IMR-90 (cell line): Measurements from ENCODE around the gene OR4F6. TPM values are rescaled to one million over a fixed set of nuclear protein-coding genes. Genes with fewer than 3 reads are reported as not detected.

ENCODE experiments used
- ATAC-seq: fragments of 200-7000 bp; cut with Tn5 transposase; 2 replicates; pipeline ENCODE4 v1.9.1; 2020; ENCODE audit warnings: low read depth, mild to moderate bottlenecking, moderate library complexity
- BruUV-seq: library from RNA; stranded (reverse); fragments of 400-500 nt; replicated peaks from 2 replicates; lab custom pipeline; 2021; lab: Mats Ljungman, UMichigan
- CTCF ChIA-PET: fragments of 300-600 bp; formaldehyde crosslinking; extraction: SDS; loops from one replicate; lab custom pipeline; 2021; ENCODE audit warnings: antibody characterized with exemption; lab: Yijun Ruan, JAX
- POLR2A ChIA-PET: fragments of 300-600 bp; sonication (Branson Sonifier 250); formaldehyde crosslinking; loops from one replicate; lab custom pipeline; 2022; ENCODE audit warnings: antibody characterized with exemption; ENCODE audit not compliant: unreplicated experiment; lab: Charles Lee
- DNase-seq: peaks from one replicate; pipeline ENCODE4 v3.0.0; 2013
- H2AFZ ChIP-seq: replicated peaks from 2 replicates; pipeline ENCODE3; 2013; ENCODE audit warnings: low read length, mild to moderate bottlenecking; ENCODE audit not compliant: poor library complexity
- H2AK5ac ChIP-seq: 2 replicates; pipeline ENCODE4 v1.6.1; 2013; ENCODE audit warnings: low read depth, low read length, inconsistent platforms
- H2AK9ac ChIP-seq: replicated peaks from 2 replicates; pipeline ENCODE3; 2013; ENCODE audit warnings: mild to moderate bottlenecking, low read depth, low read length, moderate library complexity; ENCODE audit not compliant: poor library complexity
- H2BK120ac ChIP-seq: 2 replicates; pipeline ENCODE4 v1.6.1; 2013; ENCODE audit warnings: low read depth, low read length, inconsistent platforms
- H2BK15ac ChIP-seq: 3 replicates; pipeline ENCODE4 v1.6.1; 2013; ENCODE audit warnings: low read depth, low read length, inconsistent platforms
- H2BK20ac ChIP-seq: 2 replicates; pipeline ENCODE4 v1.6.1; 2013; ENCODE audit warnings: low read depth, mild to moderate bottlenecking, inconsistent platforms, low read length, moderate library complexity
- H2BK5ac ChIP-seq: 2 replicates; pipeline ENCODE4 v1.6.1; 2013; ENCODE audit warnings: mild to moderate bottlenecking, low read depth, low read length, inconsistent platforms; ENCODE audit not compliant: poor library complexity, severe bottlenecking
- H3K14ac ChIP-seq: replicated peaks from 2 replicates; pipeline ENCODE4 v1.6.1; 2013; ENCODE audit warnings: low read depth, low read length, inconsistent platforms
- H3K18ac ChIP-seq: 2 replicates; pipeline ENCODE4 v1.6.1; 2013; ENCODE audit warnings: low read depth, low read length, control low read depth
- H3K23ac ChIP-seq: 2 replicates; pipeline ENCODE4 v1.6.1; 2013; ENCODE audit warnings: low read depth, low read length, inconsistent platforms
- H3K27ac ChIP-seq: 2 replicates; pipeline ENCODE4 v1.5.1; 2013; ENCODE audit warnings: mild to moderate bottlenecking, control low read depth, low read length; ENCODE audit not compliant: insufficient read depth
- H3K27me3 ChIP-seq: 2 replicates; pipeline ENCODE4 v1.6.1; 2013; ENCODE audit warnings: low read length; ENCODE audit not compliant: control insufficient read depth, insufficient read depth
- H3K36me3 ChIP-seq: 2 replicates; pipeline ENCODE4 v1.6.1; 2013; ENCODE audit warnings: low read length, mixed read lengths; ENCODE audit not compliant: control insufficient read depth, insufficient read depth
- H3K4ac ChIP-seq: 2 replicates; pipeline ENCODE4 v1.6.1; 2013; ENCODE audit warnings: low read depth, low read length, inconsistent platforms
- H3K4me1 ChIP-seq: 2 replicates; pipeline ENCODE4 v1.6.1; 2013; ENCODE audit warnings: low read length, mixed read lengths; ENCODE audit not compliant: control insufficient read depth, insufficient read depth
- H3K4me2 ChIP-seq: 2 replicates; pipeline ENCODE4 v1.6.1; 2013; ENCODE audit warnings: low read depth, mild to moderate bottlenecking, control low read depth, low read length, moderate library complexity
- H3K4me3 ChIP-seq: 2 replicates; pipeline ENCODE4 v1.5.1; 2013; ENCODE audit warnings: low read depth, mild to moderate bottlenecking, control low read depth, low read length, moderate library complexity; ENCODE audit not compliant: insufficient read depth
- H3K56ac ChIP-seq: 2 replicates; pipeline ENCODE4 v1.6.1; 2013; ENCODE audit warnings: low read length, inconsistent platforms; ENCODE audit not compliant: insufficient read depth; ENCODE audit errors: extremely low read depth
- H3K79me1 ChIP-seq, 2 experiments: 2 replicates each; pipeline ENCODE4 v1.6.1; 2013; ENCODE audit warnings: low read length in 2 of 2, inconsistent platforms in 1 of 2, low read depth in 1 of 2
- H3K9ac ChIP-seq: 2 replicates; pipeline ENCODE4 v1.6.1; 2013; ENCODE audit warnings: low read depth, low read length, control low read depth
- H3K9me1 ChIP-seq: 2 replicates; pipeline ENCODE4 v1.6.1; 2013; ENCODE audit warnings: low read length, inconsistent platforms; ENCODE audit not compliant: insufficient read depth
- H3K9me3 ChIP-seq: 2 replicates; pipeline ENCODE4 v1.6.1; 2013; ENCODE audit warnings: low read length; ENCODE audit not compliant: control insufficient read depth, insufficient read depth
- H4K20me1 ChIP-seq: 2 replicates; pipeline ENCODE4 v1.6.1; 2013; ENCODE audit warnings: low read length, inconsistent platforms; ENCODE audit not compliant: insufficient read depth
- H4K5ac ChIP-seq: 2 replicates; pipeline ENCODE4 v1.6.1; 2013; ENCODE audit warnings: mild to moderate bottlenecking, low read depth, low read length, control low read depth
- H4K8ac ChIP-seq, 2 experiments: 2 replicates each; pipeline ENCODE4 v1.6.1; 2013; ENCODE audit warnings: low read depth in 2 of 2, low read length in 2 of 2, control low read depth in 1 of 2, inconsistent platforms in 1 of 2
- H4K91ac ChIP-seq: 2 replicates; pipeline ENCODE4 v1.6.1; 2013; ENCODE audit warnings: low read depth, low read length, inconsistent platforms; ENCODE audit not compliant: insufficient read depth
- BHLHE40 ChIP-seq: fragments of 150-350 bp; IDR thresholded peaks from 2 replicates; pipeline ENCODE4 v1.6.1; 2016; ENCODE audit warnings: mild to moderate bottlenecking, low read depth, low read length
- CEBPB ChIP-seq: IDR thresholded peaks from 2 replicates; pipeline ENCODE4 v1.6.1; 2012; ENCODE audit warnings: low read depth, low read length, improper control_type of control experiment
- CHD1 ChIP-seq: IDR thresholded peaks from 2 replicates; pipeline ENCODE4 v1.6.1; 2012; ENCODE audit warnings: low read depth, low read length, improper control_type of control experiment
- CTCF ChIP-seq: conservative IDR thresholded peaks from 2 replicates; pipeline ENCODE4 v1.5.1; 2012; ENCODE audit warnings: mild to moderate bottlenecking, low read depth, low read length, improper control_type of control experiment
- FOS ChIP-seq: fragments of 150-350 bp; IDR thresholded peaks from 2 replicates; pipeline ENCODE4 v1.6.1; 2016; ENCODE audit warnings: low read depth, low read length
- MAFK ChIP-seq: IDR thresholded peaks from 2 replicates; pipeline ENCODE4 v1.6.1; 2012; ENCODE audit warnings: low read depth, low read length, improper control_type of control experiment
- MAZ ChIP-seq: IDR thresholded peaks from 2 replicates; pipeline ENCODE4 v1.6.1; 2012; ENCODE audit warnings: low read depth, mild to moderate bottlenecking, low read length, improper control_type of control experiment, moderate library complexity, borderline replicate concordance
- MXI1 ChIP-seq: IDR thresholded peaks from 2 replicates; pipeline ENCODE4 v1.6.1; 2012; ENCODE audit warnings: low read depth, mild to moderate bottlenecking, low read length, moderate library complexity, borderline replicate concordance
- NFE2L2 ChIP-seq: fragments of 150-350 bp; IDR thresholded peaks from 2 replicates; pipeline ENCODE4 v1.6.1; 2016; ENCODE audit warnings: low read depth, mild to moderate bottlenecking, low read length
- POLR2A ChIP-seq: IDR thresholded peaks from 2 replicates; pipeline ENCODE4 v1.6.1; 2012; ENCODE audit warnings: mild to moderate bottlenecking, low read depth, low read length
- RAD21 ChIP-seq: IDR thresholded peaks from 2 replicates; pipeline ENCODE4 v1.6.1; 2012; ENCODE audit warnings: low read length, improper control_type of control experiment
- RCOR1 ChIP-seq: IDR thresholded peaks from 2 replicates; pipeline ENCODE4 v1.6.1; 2012; ENCODE audit warnings: mild to moderate bottlenecking, low read length, improper control_type of control experiment; ENCODE audit not compliant: insufficient replicate concordance
- RFX5 ChIP-seq: IDR thresholded peaks from 2 replicates; pipeline ENCODE4 v1.8.0; 2012; ENCODE audit warnings: low read depth, mild to moderate bottlenecking, low read length, moderate library complexity
- SMC3 ChIP-seq: fragments of 150-350 bp; IDR thresholded peaks from 2 replicates; pipeline ENCODE4 v1.6.1; 2016; ENCODE audit warnings: low read depth, mild to moderate bottlenecking, antibody characterized with exemption, low read length, moderate library complexity
- USF2 ChIP-seq: fragments of 150-350 bp; IDR thresholded peaks from 2 replicates; pipeline ENCODE4 v1.6.1; 2017; ENCODE audit warnings: mild to moderate bottlenecking, antibody characterized with exemption, low read length, low read depth
- WGBS, 2 experiments: methylation state at CpG; one replicate each; pipeline versions ENCODE4 v1.1.5 to v1.1.7; 2013; ENCODE audit warnings: missing lambda C conversion rate in 2 of 2; ENCODE audit not compliant: insufficient read length in 1 of 2; ENCODE audit errors: extremely low coverage in 2 of 2; 5-methylcytosine and 5-hydroxymethylcytosine counted together
- dilution Hi-C: fragments of 300-500 bp; cut with HindIII; formaldehyde crosslinking; loops from one replicate; pipeline ENCODE4 v1.14.3; 2018; ENCODE audit warnings: low sequenced_read_pairs; ENCODE audit not compliant: unreplicated experiment
- in situ Hi-C: fragments of 300-500 bp; cut with MboI; formaldehyde crosslinking; loops from 3 replicates; pipeline ENCODE4 v1.14.3; 2019; ENCODE audit warnings: low sequenced_read_pairs, inconsistent platforms, mixed read lengths
- intact Hi-C: fragments of 100-400 bp; cut with micrococcal nuclease; formaldehyde crosslinking; loops from 2 replicates; pipeline ENCODE4 v1.10.0; 2022
- polyA plus RNA-seq, 3 experiments: library from polyadenylated mRNA; depleted of rRNA; stranded (reverse); fragments of >200 nt; gene quantifications; 2 replicates each; pipeline ENCODE4 v1.2.3, GENCODE V29; 2012; ENCODE audit warnings: low replicate concordance in 1 of 3
- total RNA-seq: library from RNA; depleted of rRNA; stranded (reverse); fragments of >200 nt; gene quantifications from 2 replicates; pipeline ENCODE4 v1.2.3, GENCODE V29; 2012
- TF ChIP-seq, protein P1 (sequence below): fragments of 150-350 bp; IDR thresholded peaks from 2 replicates; pipeline ENCODE4 v1.6.1; 2016; ENCODE audit warnings: low read depth, mild to moderate bottlenecking, low read length, moderate library complexity, borderline replicate concordance

OR4F6 gene
- total and polyA plus RNA-seq, 2 of the 4 experiments (the other 2 are of a cell fraction), result not detected

DNA sequence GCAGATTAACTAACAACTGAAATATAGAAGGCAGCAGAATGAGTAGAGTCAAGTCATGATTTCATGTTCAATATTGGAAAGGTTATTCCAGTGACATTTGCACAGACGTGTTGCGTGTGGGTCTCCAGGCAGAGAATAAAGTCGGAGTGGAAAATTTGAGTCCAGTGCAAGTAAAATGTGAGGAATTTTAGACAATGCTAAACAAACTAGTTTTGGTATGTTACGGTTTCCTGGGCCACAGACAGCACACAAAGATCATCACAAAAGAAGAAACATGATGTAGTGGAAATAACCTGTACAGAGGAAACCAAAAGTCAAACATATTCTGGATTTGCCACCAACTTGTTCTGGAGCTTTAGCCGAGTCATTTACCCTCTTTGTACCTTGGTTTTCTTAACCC, 367 bp downstream of the OR4F6 start:
- Histone ChIP-seq H4K8ac (peak overlapping the region in 1 of 2 experiments; percentile 29; a peak in 2 of 4 replicates), H4K20me1 (no peaks in the 10 kb centered on the region), H2BK20ac (peak overlapping the region; percentile 87), H2BK15ac (0 out of 3 replicates have a peak overlapping the region, but pooled peaks have one; percentile 25), H3K27me3 (no peaks in the 10 kb centered on the region), H3K9me3 (0 out of 2 replicates have a peak, but pooled peaks cover 2% of the 10 kb centered on the region), H2AK5ac (0 out of 2 replicates have a peak overlapping the region, but pooled peaks have one; percentile 27), H3K36me3 (no peaks in the 10 kb centered on the region), H3K4me2 (peak overlapping the region; percentile 55; the same call in 1 of the 2 replicates), H3K9me1 (0 out of 2 replicates have a peak, but pooled peaks cover 3% of the 10 kb centered on the region), H3K27ac (no peak overlapping the region), H3K79me1 (no peaks in the 10 kb centered on the region), H4K91ac (no peak overlapping the region; the same call in 1 of the 2 replicates), H3K4me3 (no peak overlapping the region), H3K14ac (peak overlapping the region; percentile 43; the same call in 1 of the 2 replicates), H2BK5ac (peak overlapping the region; percentile 86), H2BK120ac (peak overlapping the region; percentile 60), H2AFZ (no peak overlapping the region), H3K4me1 (peaks cover 11% of the 10 kb centered on the region), H4K5ac (peak overlapping the region; percentile 78; the same call in 1 of the 2 replicates), H3K18ac (peak overlapping the region; percentile 84; the same call in 1 of the 2 replicates), H3K23ac (peak overlapping the region; percentile 49; the same call in 1 of the 2 replicates), H3K4ac (peak overlapping the region; percentile 78; the same call in 1 of the 2 replicates), H3K56ac (no peak overlapping the region), H3K9ac (no peak overlapping the region), H2AK9ac (no peak overlapping the region)
- ATAC-seq (peak; percentile 22), DNase-seq (peak; percentile 34)
- in situ Hi-C loops, result no loop called here
- WGBS, 2 experiments, result 100% methylated on average over 2 of the region's 5 CpGs; no CpG with 5 or more reads in 1 of the 2 experiments
- ChIA-PET CTCF (no interaction called here), POLR2A (no interaction called here)
- dilution Hi-C loops, result no loop called here
- intact Hi-C loops, result no loop called here
- TF ChIP-seq POLR2A (no peak), MAFK (no peak), FOS (no peak), NFE2L2 (no peak), CTCF (no peak), MAZ (no peak), RCOR1 (no peak), RAD21 (no peak), RFX5 (no peak), BHLHE40 (no peak), MXI1 (no peak), CHD1 (no peak), SMC3 (no peak), CEBPB (no peak), USF2 (no peak)
- TF ChIP-seq, protein P1, sequence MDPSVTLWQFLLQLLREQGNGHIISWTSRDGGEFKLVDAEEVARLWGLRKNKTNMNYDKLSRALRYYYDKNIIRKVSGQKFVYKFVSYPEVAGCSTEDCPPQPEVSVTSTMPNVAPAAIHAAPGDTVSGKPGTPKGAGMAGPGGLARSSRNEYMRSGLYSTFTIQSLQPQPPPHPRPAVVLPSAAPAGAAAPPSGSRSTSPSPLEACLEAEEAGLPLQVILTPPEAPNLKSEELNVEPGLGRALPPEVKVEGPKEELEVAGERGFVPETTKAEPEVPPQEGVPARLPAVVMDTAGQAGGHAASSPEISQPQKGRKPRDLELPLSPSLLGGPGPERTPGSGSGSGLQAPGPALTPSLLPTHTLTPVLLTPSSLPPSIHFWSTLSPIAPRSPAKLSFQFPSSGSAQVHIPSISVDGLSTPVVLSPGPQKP, result no peak
- no TSS peak for BruUV-seq
